Loucy (cell line): ENCODE results near the gene IGF1R.

ENCODE experiments used
- H2AFZ ChIP-seq: fragments of 200-600 bp; sonication (generic); 2 replicates; pipeline ENCODE4 v1.6.0; 2016; ENCODE audit warnings: antibody characterized with exemption, mild to moderate bottlenecking, low read length, moderate library complexity
- H3F3A ChIP-seq: fragments of 200-600 bp; 2 replicates; pipeline ENCODE4 v1.6.0; 2016; ENCODE audit warnings: antibody characterized with exemption, low read depth, mild to moderate bottlenecking
- H3K27me3 ChIP-seq: fragments of 200-600 bp; sonication (generic); 2 replicates; pipeline ENCODE4 v1.6.1; 2014; ENCODE audit warnings: low read length, mild to moderate bottlenecking; ENCODE audit not compliant: insufficient read depth, poor library complexity, severe bottlenecking
- H3K36me3 ChIP-seq: fragments of 200-600 bp; sonication (generic); 2 replicates; pipeline ENCODE4 v1.6.1; 2016; ENCODE audit warnings: low read length; ENCODE audit not compliant: insufficient read depth
- H3K4me1 ChIP-seq: fragments of 200-600 bp; sonication (generic); 2 replicates; pipeline ENCODE4 v1.5.1; 2014; ENCODE audit warnings: low read length, mild to moderate bottlenecking; ENCODE audit not compliant: insufficient read depth, poor library complexity, severe bottlenecking
- H3K4me2 ChIP-seq: fragments of 200-600 bp; sonication (generic); 2 replicates; pipeline ENCODE4 v1.6.0; 2014; ENCODE audit warnings: antibody characterized with exemption, low read length, low read depth, mild to moderate bottlenecking; ENCODE audit not compliant: poor library complexity, severe bottlenecking
- H3K4me3 ChIP-seq: fragments of 200-600 bp; sonication (generic); 2 replicates; pipeline ENCODE4 v1.5.1; 2014; ENCODE audit warnings: low read length, mild to moderate bottlenecking, mixed read lengths; ENCODE audit not compliant: poor library complexity, severe bottlenecking
- H3K79me2 ChIP-seq: fragments of 200-600 bp; sonication (generic); 2 replicates; pipeline ENCODE4 v1.6.1; 2014; ENCODE audit warnings: low read length; ENCODE audit not compliant: insufficient read depth
- H3K9ac ChIP-seq: fragments of 200-600 bp; sonication (generic); 2 replicates; pipeline ENCODE4 v1.6.0; 2014; ENCODE audit warnings: mild to moderate bottlenecking, low read depth, low read length, moderate library complexity; ENCODE audit not compliant: poor library complexity, severe bottlenecking
- H3K9me2 ChIP-seq: fragments of 200-600 bp; sonication (generic); replicated peaks from 2 replicates; pipeline ENCODE4 v1.6.1; 2016; ENCODE audit warnings: low read depth, low read length, mixed read lengths
- H3K9me3 ChIP-seq: fragments of 200-600 bp; sonication (generic); 2 replicates; pipeline ENCODE4 v1.6.1; 2014; ENCODE audit warnings: mild to moderate bottlenecking, antibody characterized with exemption, low read length, low read depth; ENCODE audit not compliant: insufficient read depth
- H4K20me1 ChIP-seq: fragments of 200-600 bp; sonication (generic); 2 replicates; pipeline ENCODE4 v1.6.0; 2014; ENCODE audit warnings: antibody characterized with exemption, low read length, mild to moderate bottlenecking; ENCODE audit not compliant: insufficient read depth, poor library complexity, severe bottlenecking
- CTCF ChIP-seq: fragments of 200-600 bp; sonication (generic); conservative IDR thresholded peaks from 2 replicates; pipeline ENCODE4 v1.5.1; 2014; ENCODE audit warnings: mild to moderate bottlenecking, antibody characterized with exemption, low read length
- EZH2phosphoT487 ChIP-seq: fragments of 200-600 bp; IDR thresholded peaks from 2 replicates; pipeline ENCODE4 v1.6.1; 2018; ENCODE audit warnings: antibody characterized with exemption, mild to moderate bottlenecking, moderate library complexity, borderline replicate concordance

IGF1R gene

DNA sequence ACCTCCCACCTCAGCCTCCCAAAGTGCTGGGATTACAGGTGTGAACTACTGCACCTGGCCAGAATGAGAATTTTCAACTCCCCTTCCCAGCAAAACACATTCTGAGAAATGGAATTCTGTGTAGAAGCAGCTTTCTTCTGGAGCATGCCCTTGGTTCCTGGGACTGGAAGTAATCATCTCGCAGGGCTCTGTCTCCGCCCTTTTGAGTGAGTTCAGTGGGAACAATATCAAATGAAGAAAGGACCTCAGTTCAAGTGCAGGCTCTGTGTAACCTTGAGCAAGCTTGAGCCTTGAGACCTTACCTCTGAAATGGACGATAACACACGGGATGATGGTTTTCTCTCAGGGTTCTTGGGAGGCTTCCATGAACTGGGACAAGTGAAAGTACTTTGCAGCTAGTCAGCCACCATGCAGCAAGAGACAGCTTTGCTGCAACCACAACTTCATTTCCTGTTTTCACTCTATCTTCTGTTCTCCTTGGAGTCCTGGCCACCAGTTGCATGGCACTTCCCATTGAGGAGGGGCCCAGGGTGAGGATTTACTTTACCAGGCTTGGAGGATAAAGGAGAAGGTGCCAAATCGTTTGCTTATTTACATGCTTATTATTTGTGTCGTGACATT, 35.7 kb upstream of the IGF1R start:
- no peaks in the 10 kb centered on the region for H3F3A ChIP-seq
- H3K9ac ChIP-seq = no peak overlapping the region
- no peaks in the 10 kb centered on the region for H3K79me2 ChIP-seq
- H3K9me3 ChIP-seq = no peaks in the 10 kb centered on the region
- no peak overlapping the region for H3K4me2 ChIP-seq
- H3K9me2 ChIP-seq = no peaks in the 10 kb centered on the region
- H4K20me1 ChIP-seq = no peaks in the 10 kb centered on the region
- H2AFZ ChIP-seq = no peak overlapping the region; the same call in 1 of the 2 replicates
- no peaks in the 10 kb centered on the region for H3K27me3 ChIP-seq
- no peak overlapping the region for H3K4me3 ChIP-seq
- H3K4me1 ChIP-seq = peaks cover 5% of the 10 kb centered on the region
- TF ChIP-seq EZH2phosphoT487 (no peak), CTCF (no peak)
- H3K36me3 ChIP-seq = no peaks in the 10 kb centered on the region

DNA sequence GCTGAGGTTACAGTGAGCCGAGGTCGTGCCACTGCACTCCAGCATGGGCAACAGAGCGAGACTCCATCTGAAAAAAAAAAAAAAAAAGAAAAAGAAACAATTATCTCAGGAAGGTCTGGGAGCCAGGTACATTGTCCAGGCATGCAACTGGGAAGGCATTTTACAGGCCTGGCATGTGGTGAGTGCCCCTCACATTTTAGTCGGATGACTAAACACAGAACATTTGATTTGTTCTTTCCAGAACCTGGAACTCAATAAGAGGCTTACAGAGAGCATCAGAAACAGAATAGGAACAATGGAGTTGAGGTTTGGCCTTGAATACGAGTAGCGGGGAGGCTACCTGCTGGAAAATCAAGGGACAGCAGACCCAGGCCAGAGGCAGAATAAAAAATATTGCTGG, 33.7 kb upstream of the IGF1R start:
- Histone ChIP-seq H4K20me1 (no peaks in the 10 kb centered on the region), H3F3A (no peaks in the 10 kb centered on the region), H3K36me3 (no peaks in the 10 kb centered on the region), H3K27me3 (peaks cover under 1% of the 10 kb centered on the region), H3K4me3 (no peak overlapping the region), H3K9me2 (no peaks in the 10 kb centered on the region), H3K79me2 (no peaks in the 10 kb centered on the region), H3K9me3 (no peaks in the 10 kb centered on the region), H3K9ac (no peak overlapping the region), H3K4me2 (no peak overlapping the region), H2AFZ (no peak overlapping the region), H3K4me1 (peaks cover 5% of the 10 kb centered on the region)
- TF ChIP-seq CTCF (no peak), EZH2phosphoT487 (no peak)

DNA sequence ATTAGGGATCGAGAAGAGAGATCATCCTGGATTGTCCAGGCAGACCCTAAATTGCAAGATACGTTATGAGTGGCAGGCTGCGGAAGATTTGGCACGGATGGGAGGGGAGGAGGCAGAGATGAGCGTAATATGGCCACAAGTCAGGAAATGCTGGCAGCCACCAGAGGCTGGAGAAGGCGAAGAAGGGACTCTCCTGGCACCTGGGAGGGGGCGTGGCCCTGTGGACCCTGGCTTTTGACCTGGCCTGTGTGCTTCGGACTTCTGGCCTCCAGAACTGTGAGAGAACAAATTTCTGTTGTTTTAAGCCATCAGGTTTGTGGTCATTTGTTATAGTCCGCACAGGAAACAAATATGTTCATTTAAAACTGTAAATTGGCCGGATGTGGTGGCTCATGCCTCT, 31.9 kb upstream of the IGF1R start:
- no peaks in the 10 kb centered on the region for H3F3A ChIP-seq
- TF ChIP-seq CTCF = no peak
- TF ChIP-seq EZH2phosphoT487 = no peak
- H3K36me3 ChIP-seq = no peaks in the 10 kb centered on the region
- H3K9me2 ChIP-seq = no peaks in the 10 kb centered on the region
- H3K9me3 ChIP-seq = no peaks in the 10 kb centered on the region
- peaks cover 5% of the 10 kb centered on the region for H3K4me1 ChIP-seq
- no peaks in the 10 kb centered on the region for H3K79me2 ChIP-seq
- no peak overlapping the region for H3K9ac ChIP-seq
- H4K20me1 ChIP-seq = no peaks in the 10 kb centered on the region
- no peak overlapping the region for H3K4me3 ChIP-seq
- no peak overlapping the region for H3K4me2 ChIP-seq
- no peak overlapping the region for H2AFZ ChIP-seq
- H3K27me3 ChIP-seq = peaks cover 17% of the 10 kb centered on the region
